GM23338 (cell line): ENCODE data around the gene LTBP2. TPM values are rescaled to one million over a fixed set of nuclear protein-coding genes. Genes with fewer than 3 reads are reported as not detected.
A peak's percentile ranks its signal among the peaks of the same experiment; 100 is the strongest.

Experiments
- ATAC-seq: fragments of 200-7000 bp; cut with Tn5 transposase; 3 replicates; pipeline ENCODE4 v1.9.1; 2020
- DNase-seq: peaks from one replicate; pipeline ENCODE4 v3.0.0-alpha.2; 2015; ENCODE audit warnings: low spot score
- H2AFZ ChIP-seq: fragments of 200-600 bp; sonication (generic); 2 replicates; pipeline ENCODE4 v1.8.0; 2016; ENCODE audit warnings: antibody characterized with exemption, mild to moderate bottlenecking, moderate library complexity
- H3F3A ChIP-seq: fragments of 200-600 bp; sonication (generic); replicated peaks from 2 replicates; pipeline ENCODE4 v1.8.0; 2017; ENCODE audit warnings: antibody characterized with exemption, mixed run types, low read depth
- H3K27ac ChIP-seq: fragments of 200-600 bp; sonication (generic); 2 replicates; pipeline ENCODE4 v1.6.1; 2016; ENCODE audit warnings: low read depth
- H3K27me3 ChIP-seq: fragments of 200-600 bp; sonication (generic); 2 replicates; pipeline ENCODE4 v1.8.0; 2016; ENCODE audit warnings: mild to moderate bottlenecking, mixed run types, moderate library complexity; ENCODE audit not compliant: insufficient read depth
- H3K36me3 ChIP-seq: fragments of 200-600 bp; sonication (generic); 2 replicates; pipeline ENCODE4 v1.8.0; 2016; ENCODE audit warnings: mild to moderate bottlenecking; ENCODE audit not compliant: insufficient read depth
- H3K4me1 ChIP-seq: fragments of 200-600 bp; sonication (generic); 2 replicates; pipeline ENCODE4 v1.8.0; 2016; ENCODE audit warnings: mild to moderate bottlenecking, moderate library complexity; ENCODE audit not compliant: insufficient read depth
- H3K4me2 ChIP-seq: fragments of 200-600 bp; sonication (generic); 2 replicates; pipeline ENCODE4 v1.7.1; 2017; ENCODE audit warnings: mixed run types
- H3K4me3 ChIP-seq: fragments of 200-600 bp; sonication (generic); 2 replicates; pipeline ENCODE4 v1.6.1; 2016; ENCODE audit warnings: mixed run types
- H3K79me2 ChIP-seq: fragments of 200-600 bp; sonication (generic); replicated peaks from 2 replicates; pipeline ENCODE4 v1.8.0; 2017; ENCODE audit warnings: mild to moderate bottlenecking; ENCODE audit not compliant: insufficient read depth
- H3K9me2 ChIP-seq: fragments of 200-600 bp; sonication (generic); 2 replicates; pipeline ENCODE4 v1.8.0; 2017; ENCODE audit not compliant: insufficient read depth
- H4K20me1 ChIP-seq: fragments of 200-600 bp; sonication (generic); replicated peaks from 2 replicates; pipeline ENCODE4 v1.8.0; 2017; ENCODE audit warnings: mild to moderate bottlenecking; ENCODE audit not compliant: insufficient read depth
- H3K27ac Mint-ChIP-seq: 2 replicates; pipeline ENCODE4 v1.8.0; 2020; ENCODE audit warnings: inconsistent platforms, mild to moderate bottlenecking, moderate library complexity, mixed read lengths
- H3K27me3 Mint-ChIP-seq: 3 replicates; pipeline ENCODE4 v1.8.0; 2022; ENCODE audit warnings: low read depth, mild to moderate bottlenecking, moderate library complexity, mixed read lengths, inconsistent platforms; ENCODE audit not compliant: insufficient read depth, poor library complexity
- H3K36me3 Mint-ChIP-seq: 3 replicates; pipeline ENCODE4 v1.8.0; 2021; ENCODE audit warnings: low read depth, mild to moderate bottlenecking, inconsistent platforms, moderate library complexity, mixed read lengths
- H3K4me1 Mint-ChIP-seq: 3 replicates; pipeline ENCODE4 v1.8.0; 2020; ENCODE audit warnings: mild to moderate bottlenecking, inconsistent platforms, mixed read lengths
- H3K4me3 Mint-ChIP-seq: 3 replicates; pipeline ENCODE4 v1.8.0; 2021; ENCODE audit warnings: moderate library complexity, mild to moderate bottlenecking, inconsistent platforms, mixed read lengths
- H3K9me3 Mint-ChIP-seq: 3 replicates; pipeline ENCODE4 v1.8.0; 2020; ENCODE audit warnings: moderate library complexity, mild to moderate bottlenecking, inconsistent platforms, mixed read lengths
- CTCF ChIP-seq, 2 experiments: fragments of 200-600 bp in 1 of 2; sonication (generic) in 1 of 2; conservative IDR thresholded peaks; 2 replicates each; pipeline versions ENCODE4 v1.5.1 to v1.6.1; 2016 to 2017; ENCODE audit warnings: antibody characterized with exemption in 2 of 2, low read depth in 2 of 2, mild to moderate bottlenecking in 2 of 2, moderate library complexity in 1 of 2
- EZH2phosphoT487 ChIP-seq: fragments of 200-600 bp; sonication (generic); IDR thresholded peaks from one replicate; pipeline ENCODE4 v1.8.1; 2018; ENCODE audit warnings: antibody characterized with exemption; ENCODE audit not compliant: unreplicated experiment
- JUNB ChIP-seq: IDR thresholded peaks from one replicate; pipeline ENCODE4 v1.6.1; 2016; ENCODE audit warnings: antibody characterized with exemption; ENCODE audit not compliant: unreplicated experiment
- ZNF114 ChIP-seq: fragments of 250-450 bp; sonication (Bioruptor Pico); IDR thresholded peaks from 2 replicates; pipeline ENCODE4 v1.5.0; 2020; ENCODE audit warnings: mild to moderate bottlenecking, moderate library complexity
- ZNF331 ChIP-seq: fragments of 250-450 bp; sonication (Bioruptor Pico); IDR thresholded peaks from 2 replicates; pipeline ENCODE4 v1.5.0; 2020; ENCODE audit warnings: low read depth, mild to moderate bottlenecking, moderate library complexity
- polyA plus RNA-seq: library from polyadenylated mRNA; unstranded; fragments of >200 nt; fragmentation: Nextera tagmentation; extraction: Ambion mirVana; gene quantifications from 2 replicates; pipeline ENCODE4 v1.2.1, GENCODE V29; 2016
- total RNA-seq: library from RNA; depleted of rRNA; stranded (reverse); fragments of >200 nt; shearing (Covaris generic); gene quantifications from 2 replicates; pipeline ENCODE4 v1.2.3, GENCODE V29; 2014

The LTBP2 gene
- total and polyA plus RNA-seq, 2 experiments from 2014 or later = 0.27 to 0.49 TPM

- Histone ChIP-seq H3F3A (no peaks in the 10 kb centered on the region), H3K79me2 (no peaks in the 10 kb centered on the region), H3K4me2 (no peak overlapping the region), H3K27ac (no peak overlapping the region), H2AFZ (no peak overlapping the region), H4K20me1 (no peaks in the 10 kb centered on the region), H3K9me2 (no peaks in the 10 kb centered on the region), H3K27me3 (no peaks in the 10 kb centered on the region), H3K4me1 (no peaks in the 10 kb centered on the region), H3K36me3 (no peaks in the 10 kb centered on the region), H3K4me3 (no peak overlapping the region)
- DNase-seq (no peak), ATAC-seq (no peak)
- no peaks in the 10 kb centered on the region for H3K9me3 Mint-ChIP-seq
- H3K27me3 Mint-ChIP-seq = peaks cover 6% of the 10 kb centered on the region
- no peak overlapping the region for H3K27ac Mint-ChIP-seq
- H3K36me3 Mint-ChIP-seq = no peaks in the 10 kb centered on the region
- H3K4me3 Mint-ChIP-seq = no peak overlapping the region
- peaks cover 9% of the 10 kb centered on the region; the same call in 2 of the 3 replicates for H3K4me1 Mint-ChIP-seq
- no peak for TF ChIP-seq JUNB
These were observed 78.5 kb downstream of the LTBP2 start for GRCh38 chr14:74533576-74533975.

GRCh38 chr14:74532246-74532645 lies 79.8 kb downstream of the LTBP2 start:
- Histone ChIP-seq H4K20me1 (no peaks in the 10 kb centered on the region), H2AFZ (no peak overlapping the region; the same call in 1 of the 2 replicates), H3K27me3 (no peaks in the 10 kb centered on the region), H3K4me2 (no peak overlapping the region), H3K36me3 (no peaks in the 10 kb centered on the region), H3K4me1 (no peaks in the 10 kb centered on the region), H3K27ac (no peak overlapping the region), H3K4me3 (no peak overlapping the region), H3F3A (no peaks in the 10 kb centered on the region), H3K9me2 (no peaks in the 10 kb centered on the region), H3K79me2 (no peaks in the 10 kb centered on the region)
- no peaks in the 10 kb centered on the region for H3K36me3 Mint-ChIP-seq
- no peak for DNase-seq
- no peak overlapping the region for H3K27ac Mint-ChIP-seq
- H3K4me3 Mint-ChIP-seq = no peak overlapping the region
- no peak for ATAC-seq
- H3K4me1 Mint-ChIP-seq = peaks cover 10% of the 10 kb centered on the region; the same call in 2 of the 3 replicates
- H3K9me3 Mint-ChIP-seq = no peaks in the 10 kb centered on the region
- TF ChIP-seq ZNF331 (no peak), ZNF114 (CRISPR knock-in tag) (no peak)
- peaks cover 9% of the 10 kb centered on the region for H3K27me3 Mint-ChIP-seq

- no peaks in the 10 kb centered on the region for H3K27me3 ChIP-seq
- no peaks in the 10 kb centered on the region for H4K20me1 ChIP-seq
- H3K4me1 ChIP-seq = no peaks in the 10 kb centered on the region
- H3K27ac ChIP-seq = no peak overlapping the region
- TF ChIP-seq EZH2phosphoT487 = no peak
- peak; percentile 37 to 63 for TF ChIP-seq CTCF (conservative IDR thresholded peaks at IDR 0.05; ENCODE audit: low read depth in 2 of 2)
- H3F3A ChIP-seq = no peaks in the 10 kb centered on the region
- no peaks in the 10 kb centered on the region for H3K79me2 ChIP-seq
- H3K4me3 ChIP-seq = no peak overlapping the region
- H3K9me2 ChIP-seq = no peaks in the 10 kb centered on the region
- H2AFZ ChIP-seq = peak overlapping the region; percentile 72
- H3K36me3 Mint-ChIP-seq = no peaks in the 10 kb centered on the region
- H3K4me1 Mint-ChIP-seq = peaks cover 12% of the 10 kb centered on the region; the same call in 2 of the 3 replicates
- DNase-seq = peak; percentile 78
- peaks cover 9% of the 10 kb centered on the region for H3K27me3 Mint-ChIP-seq
- H3K4me3 Mint-ChIP-seq = no peak overlapping the region
- H3K9me3 Mint-ChIP-seq = no peaks in the 10 kb centered on the region
- no peaks in the 10 kb centered on the region for H3K36me3 ChIP-seq
- 0 out of 2 replicates have a peak overlapping the region, but pooled peaks have one; percentile 59 for H3K27ac Mint-ChIP-seq
- H3K4me2 ChIP-seq = no peak overlapping the region
- peak; percentile 92 for ATAC-seq
These were observed 80.6 kb downstream of the LTBP2 start for GRCh38 chr14:74531467-74531866.
